Measurements from ENCODE around the gene MYO9B.

DNA sequence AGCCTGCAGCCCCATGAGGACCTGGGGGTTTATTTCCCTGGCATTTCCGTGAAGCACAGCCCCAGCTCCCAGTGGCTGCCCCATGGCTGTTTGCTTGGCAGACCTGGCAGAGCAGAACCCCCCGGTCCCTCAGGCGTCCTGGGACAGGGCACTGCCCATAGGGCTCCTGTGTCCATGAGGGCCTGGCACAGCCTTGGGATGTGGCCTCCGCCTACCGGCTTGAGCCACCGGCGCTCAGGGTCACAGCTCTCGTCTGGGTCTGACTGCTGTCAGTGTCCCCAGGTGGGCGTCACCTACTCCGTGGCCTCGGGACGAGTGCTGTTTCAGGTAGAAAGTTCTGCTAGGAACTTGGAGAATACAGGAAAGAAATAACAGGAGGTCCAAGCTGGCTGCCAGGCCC, 52.8 kb downstream of the MYO9B start:
- TF ChIP-seq ZNF274 (IDR thresholded peaks at IDR 0.05; ENCODE audit: borderline replicate concordance, low read depth, low read length) (no peak), FOXK1 (CRISPR knock-in tag; IDR thresholded peaks at IDR 0.05; ENCODE audit: borderline replicate concordance) (no peak), ARID2 (IDR thresholded peaks at IDR 0.05) (no peak), MAZ (CRISPR knock-in tag; conservative IDR thresholded peaks at IDR 0.05 in 1 of 2, IDR thresholded peaks at IDR 0.05 in 1 of 2) (no peak), CTCF (IDR thresholded peaks at IDR 0.05 in 2 of 3, conservative IDR thresholded peaks at IDR 0.05 in 1 of 3; ENCODE audit: insufficient read depth in 2 of 3, low read depth in 1 of 3, low read length in 3 of 3) (no peak), RAD21 (CRISPR knock-in tag; conservative IDR thresholded peaks at IDR 0.05 in 1 of 2, IDR thresholded peaks at IDR 0.05 in 1 of 2) (no peak), EP300 (IDR thresholded peaks at IDR 0.05; ENCODE audit: low read length) (no peak), NUFIP1 (IDR thresholded peaks at IDR 0.05; ENCODE audit: partially characterized antibody) (no peak)
- TF ChIP-seq, protein P1, sequence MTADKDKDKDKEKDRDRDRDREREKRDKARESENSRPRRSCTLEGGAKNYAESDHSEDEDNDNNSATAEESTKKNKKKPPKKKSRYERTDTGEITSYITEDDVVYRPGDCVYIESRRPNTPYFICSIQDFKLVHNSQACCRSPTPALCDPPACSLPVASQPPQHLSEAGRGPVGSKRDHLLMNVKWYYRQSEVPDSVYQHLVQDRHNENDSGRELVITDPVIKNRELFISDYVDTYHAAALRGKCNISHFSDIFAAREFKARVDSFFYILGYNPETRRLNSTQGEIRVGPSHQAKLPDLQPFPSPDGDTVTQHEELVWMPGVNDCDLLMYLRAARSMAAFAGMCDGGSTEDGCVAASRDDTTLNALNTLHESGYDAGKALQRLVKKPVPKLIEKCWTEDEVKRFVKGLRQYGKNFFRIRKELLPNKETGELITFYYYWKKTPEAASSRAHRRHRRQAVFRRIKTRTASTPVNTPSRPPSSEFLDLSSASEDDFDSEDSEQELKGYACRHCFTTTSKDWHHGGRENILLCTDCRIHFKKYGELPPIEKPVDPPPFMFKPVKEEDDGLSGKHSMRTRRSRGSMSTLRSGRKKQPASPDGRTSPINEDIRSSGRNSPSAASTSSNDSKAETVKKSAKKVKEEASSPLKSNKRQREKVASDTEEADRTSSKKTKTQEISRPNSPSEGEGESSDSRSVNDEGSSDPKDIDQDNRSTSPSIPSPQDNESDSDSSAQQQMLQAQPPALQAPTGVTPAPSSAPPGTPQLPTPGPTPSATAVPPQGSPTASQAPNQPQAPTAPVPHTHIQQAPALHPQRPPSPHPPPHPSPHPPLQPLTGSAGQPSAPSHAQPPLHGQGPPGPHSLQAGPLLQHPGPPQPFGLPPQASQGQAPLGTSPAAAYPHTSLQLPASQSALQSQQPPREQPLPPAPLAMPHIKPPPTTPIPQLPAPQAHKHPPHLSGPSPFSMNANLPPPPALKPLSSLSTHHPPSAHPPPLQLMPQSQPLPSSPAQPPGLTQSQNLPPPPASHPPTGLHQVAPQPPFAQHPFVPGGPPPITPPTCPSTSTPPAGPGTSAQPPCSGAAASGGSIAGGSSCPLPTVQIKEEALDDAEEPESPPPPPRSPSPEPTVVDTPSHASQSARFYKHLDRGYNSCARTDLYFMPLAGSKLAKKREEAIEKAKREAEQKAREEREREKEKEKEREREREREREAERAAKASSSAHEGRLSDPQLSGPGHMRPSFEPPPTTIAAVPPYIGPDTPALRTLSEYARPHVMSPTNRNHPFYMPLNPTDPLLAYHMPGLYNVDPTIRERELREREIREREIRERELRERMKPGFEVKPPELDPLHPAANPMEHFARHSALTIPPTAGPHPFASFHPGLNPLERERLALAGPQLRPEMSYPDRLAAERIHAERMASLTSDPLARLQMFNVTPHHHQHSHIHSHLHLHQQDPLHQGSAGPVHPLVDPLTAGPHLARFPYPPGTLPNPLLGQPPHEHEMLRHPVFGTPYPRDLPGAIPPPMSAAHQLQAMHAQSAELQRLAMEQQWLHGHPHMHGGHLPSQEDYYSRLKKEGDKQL (CRISPR knock-in tag; IDR thresholded peaks at IDR 0.05; ENCODE audit: borderline replicate concordance): no peak
- TF ChIP-seq, protein P2, sequence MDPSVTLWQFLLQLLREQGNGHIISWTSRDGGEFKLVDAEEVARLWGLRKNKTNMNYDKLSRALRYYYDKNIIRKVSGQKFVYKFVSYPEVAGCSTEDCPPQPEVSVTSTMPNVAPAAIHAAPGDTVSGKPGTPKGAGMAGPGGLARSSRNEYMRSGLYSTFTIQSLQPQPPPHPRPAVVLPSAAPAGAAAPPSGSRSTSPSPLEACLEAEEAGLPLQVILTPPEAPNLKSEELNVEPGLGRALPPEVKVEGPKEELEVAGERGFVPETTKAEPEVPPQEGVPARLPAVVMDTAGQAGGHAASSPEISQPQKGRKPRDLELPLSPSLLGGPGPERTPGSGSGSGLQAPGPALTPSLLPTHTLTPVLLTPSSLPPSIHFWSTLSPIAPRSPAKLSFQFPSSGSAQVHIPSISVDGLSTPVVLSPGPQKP (CRISPR knock-in tag; IDR thresholded peaks at IDR 0.05): no peak
